ENCODE measurements around the gene RANBP1.

Gene RANBP1

GRCh38 chr22:20136603-20136873 lies 20.6 kb downstream of the RANBP1 start:
- TF ChIP-seq, protein P1, sequence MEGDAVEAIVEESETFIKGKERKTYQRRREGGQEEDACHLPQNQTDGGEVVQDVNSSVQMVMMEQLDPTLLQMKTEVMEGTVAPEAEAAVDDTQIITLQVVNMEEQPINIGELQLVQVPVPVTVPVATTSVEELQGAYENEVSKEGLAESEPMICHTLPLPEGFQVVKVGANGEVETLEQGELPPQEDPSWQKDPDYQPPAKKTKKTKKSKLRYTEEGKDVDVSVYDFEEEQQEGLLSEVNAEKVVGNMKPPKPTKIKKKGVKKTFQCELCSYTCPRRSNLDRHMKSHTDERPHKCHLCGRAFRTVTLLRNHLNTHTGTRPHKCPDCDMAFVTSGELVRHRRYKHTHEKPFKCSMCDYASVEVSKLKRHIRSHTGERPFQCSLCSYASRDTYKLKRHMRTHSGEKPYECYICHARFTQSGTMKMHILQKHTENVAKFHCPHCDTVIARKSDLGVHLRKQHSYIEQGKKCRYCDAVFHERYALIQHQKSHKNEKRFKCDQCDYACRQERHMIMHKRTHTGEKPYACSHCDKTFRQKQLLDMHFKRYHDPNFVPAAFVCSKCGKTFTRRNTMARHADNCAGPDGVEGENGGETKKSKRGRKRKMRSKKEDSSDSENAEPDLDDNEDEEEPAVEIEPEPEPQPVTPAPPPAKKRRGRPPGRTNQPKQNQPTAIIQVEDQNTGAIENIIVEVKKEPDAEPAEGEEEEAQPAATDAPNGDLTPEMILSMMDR (conservative IDR thresholded peaks at IDR 0.05; ENCODE audit: low read length) = no peak
- H3K4me3 ChIP-seq (ENCODE audit: low read length) = no peak overlapping the region
- DNase-seq (ENCODE audit: low read depth) = no peak

GRCh38 chr22:20137113-20137512 lies 21.2 kb downstream of the RANBP1 start:
- H3K4me3 ChIP-seq (ENCODE audit: low read length) = no peak overlapping the region
- no peak for DNase-seq (ENCODE audit: low read depth)
- TF ChIP-seq, protein P1 (conservative IDR thresholded peaks at IDR 0.05; ENCODE audit: low read length) = no peak

DNA sequence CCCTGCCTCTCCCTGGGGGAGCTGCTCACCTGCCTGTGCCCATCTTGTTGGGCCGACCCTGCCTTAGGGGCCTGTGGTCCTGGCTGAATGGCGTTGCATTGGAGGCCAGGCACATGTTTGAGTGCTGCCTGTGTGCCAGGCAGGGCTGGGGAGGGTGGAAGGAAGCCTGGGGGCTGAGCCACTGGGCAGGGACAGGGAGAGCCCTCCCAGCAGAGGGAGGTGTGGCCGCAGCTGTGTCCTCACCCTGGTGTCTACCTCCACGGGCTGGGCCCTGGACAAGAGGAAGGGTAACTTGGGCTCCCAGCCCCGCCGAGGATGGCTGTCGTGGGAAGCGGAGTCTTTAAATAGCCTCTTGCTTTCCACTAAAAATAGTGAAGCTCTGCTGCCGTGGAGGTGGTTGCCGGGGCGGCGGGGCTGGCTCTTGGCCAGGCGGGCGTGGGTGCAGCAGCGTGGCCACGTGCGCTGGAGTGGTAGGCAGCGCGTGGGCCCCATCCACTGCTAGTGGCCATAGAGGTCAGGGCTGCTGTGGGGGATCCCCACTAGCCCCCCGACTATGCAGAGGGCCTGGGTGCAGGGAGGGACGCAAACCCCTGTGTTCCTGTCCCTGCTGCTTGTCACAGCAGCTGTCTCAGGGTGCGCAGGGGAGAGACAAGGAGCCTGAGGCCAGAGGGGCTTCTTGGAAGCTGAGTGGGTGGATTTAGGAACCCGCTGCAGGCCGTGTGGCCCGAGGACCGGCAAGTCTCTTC lies 21.9 kb downstream of the RANBP1 start:
- TF ChIP-seq, protein P1 (conservative IDR thresholded peaks at IDR 0.05; ENCODE audit: low read length) = no peak
- H3K4me3 ChIP-seq (ENCODE audit: low read length) = no peak overlapping the region
- DNase-seq (ENCODE audit: low read depth) = no peak

- H3K4me3 ChIP-seq (ENCODE audit: low read length) = no peak overlapping the region
- TF ChIP-seq, protein P1 (conservative IDR thresholded peaks at IDR 0.05; ENCODE audit: low read length) = no peak
- no peak for DNase-seq (ENCODE audit: low read depth)
These were observed 22.5 kb downstream of the RANBP1 start for GRCh38 chr22:20138417-20138738.

DNA sequence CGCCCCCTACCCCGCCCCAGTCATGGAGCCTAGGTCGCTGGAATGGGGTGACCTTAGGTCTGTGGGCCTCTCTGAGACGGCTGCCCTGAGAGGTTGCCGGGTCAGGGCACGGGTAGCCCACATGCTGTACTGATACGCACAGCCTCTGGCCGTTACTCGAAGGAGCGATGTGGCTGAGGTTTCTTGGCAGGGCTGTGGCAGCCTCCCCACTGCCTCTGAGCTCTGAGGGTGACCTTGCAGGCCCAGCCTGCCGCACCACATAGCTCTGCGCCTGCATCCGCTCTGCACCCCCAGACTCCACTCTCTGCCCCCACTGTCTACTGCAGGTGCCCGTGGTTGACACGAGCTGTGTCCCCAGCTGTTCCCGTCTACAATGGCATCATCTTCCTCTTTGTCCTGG lies 23.0 kb downstream of the RANBP1 start:
- TF ChIP-seq, protein P1 (conservative IDR thresholded peaks at IDR 0.05; ENCODE audit: low read length) = no peak
- no peak for DNase-seq (ENCODE audit: low read depth)
- H3K4me3 ChIP-seq (ENCODE audit: low read length) = no peak overlapping the region

GRCh38 chr22:20139391-20140106 lies 23.6 kb downstream of the RANBP1 start:
- TF ChIP-seq, protein P1 (conservative IDR thresholded peaks at IDR 0.05; ENCODE audit: low read length) = no peak
- DNase-seq (ENCODE audit: low read depth) = no peak

DNA sequence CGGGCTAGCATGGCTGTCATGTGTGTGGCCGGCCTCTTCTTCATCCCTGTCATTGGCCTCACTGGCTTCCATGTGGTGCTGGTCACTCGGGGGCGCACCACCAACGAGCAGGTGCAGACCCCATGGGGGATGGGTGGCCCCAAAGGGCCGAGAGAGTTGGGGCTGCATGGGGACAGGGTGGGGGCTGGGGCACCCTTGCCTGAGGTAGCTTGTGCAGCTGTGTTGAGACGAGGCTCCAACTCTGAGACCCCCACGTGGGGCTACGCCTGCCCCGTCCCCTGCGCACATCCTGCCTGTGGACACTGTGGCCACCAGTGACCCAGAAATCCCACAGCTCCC lies 24.2 kb downstream of the RANBP1 start:
- no peak for DNase-seq (ENCODE audit: low read depth)
- TF ChIP-seq, protein P1 (conservative IDR thresholded peaks at IDR 0.05; ENCODE audit: low read length) = no peak
- H3K4me3 ChIP-seq (ENCODE audit: low read length) = no peak overlapping the region

More at GRCh38 chr22:20139391-20140106, 23.6 kb downstream of the RANBP1 start:
- no peak overlapping the region for H3K4me3 ChIP-seq (ENCODE audit: low read length)
